GM18511 (cell line): ENCODE data around the gene COP1.
"Not testable (repeated sequence)": the region's sequence is repeated elsewhere in the genome, so short reads cannot be mapped to it uniquely, and the experiment has no call there.

Experiments
- ATAC-seq: cut with Tn5 transposase; IDR thresholded peaks from one replicate; pipeline ENCODE4 v1.9.1; 2021; ENCODE audit warnings: mild to moderate bottlenecking, moderate library complexity; ENCODE audit not compliant: unreplicated experiment

COP1 gene

GRCh38 chr1:176049582-176049981 lies 157.5 kb downstream of the COP1 start:
- no peak for ATAC-seq

DNA sequence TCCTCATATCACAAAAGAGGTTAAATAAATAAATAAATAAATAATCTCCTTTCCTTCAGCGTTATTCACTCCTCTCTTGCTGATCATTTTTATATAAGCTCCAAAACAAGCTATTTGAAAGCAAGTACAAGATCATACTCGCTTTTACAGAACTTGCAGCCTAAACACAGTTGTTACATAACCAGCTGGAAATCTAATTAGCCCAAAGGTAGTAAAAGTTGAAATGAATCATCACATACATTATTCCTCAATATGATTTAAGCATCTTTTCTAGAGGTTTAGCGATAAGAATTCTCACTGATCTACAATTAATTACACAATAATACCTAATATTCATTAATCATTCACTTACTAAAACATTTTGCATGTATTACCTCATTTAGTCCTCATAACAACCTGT lies 160.2 kb downstream of the COP1 start:
- no peak for ATAC-seq

- ATAC-seq: no peak
These were observed 163.5 kb downstream of the COP1 start for GRCh38 chr1:176043537-176043936.

- ATAC-seq: no peak
These were observed 173.2 kb downstream of the COP1 start for GRCh38 chr1:176033881-176034280.

- ATAC-seq: no peak
These were observed 173.6 kb downstream of the COP1 start for GRCh38 chr1:176033474-176033873.

DNA sequence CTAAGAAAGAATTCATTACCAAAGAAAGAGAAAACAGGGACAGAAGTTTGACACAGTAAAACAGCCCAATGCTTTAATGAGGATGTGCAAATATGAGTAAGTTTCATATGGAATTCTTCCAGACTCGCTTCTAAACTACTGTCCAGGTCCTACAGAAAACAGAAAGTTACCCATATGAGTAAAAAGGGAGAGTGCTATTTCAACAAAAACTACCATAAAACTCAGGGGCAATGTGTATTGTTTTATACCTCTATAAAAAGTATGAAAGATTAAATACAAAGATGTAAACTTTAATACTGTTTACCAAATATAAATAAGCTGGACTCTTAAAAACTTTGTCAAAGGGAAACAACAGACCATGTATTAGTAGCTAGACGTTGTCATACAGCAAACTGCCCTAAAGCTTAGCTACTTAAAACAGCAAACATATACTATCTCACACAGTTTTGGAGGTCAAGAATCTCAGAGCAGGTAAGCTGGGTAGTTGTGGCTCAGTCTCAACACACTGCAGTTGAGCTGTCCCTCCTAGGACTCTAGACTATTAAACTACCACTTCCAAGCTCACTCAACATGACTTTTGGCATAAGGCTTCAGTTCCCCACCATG lies 174.9 kb downstream of the COP1 start:
- ATAC-seq: no peak

GRCh38 chr1:176029609-176030008 lies 177.5 kb downstream of the COP1 start:
- no peak for ATAC-seq

DNA sequence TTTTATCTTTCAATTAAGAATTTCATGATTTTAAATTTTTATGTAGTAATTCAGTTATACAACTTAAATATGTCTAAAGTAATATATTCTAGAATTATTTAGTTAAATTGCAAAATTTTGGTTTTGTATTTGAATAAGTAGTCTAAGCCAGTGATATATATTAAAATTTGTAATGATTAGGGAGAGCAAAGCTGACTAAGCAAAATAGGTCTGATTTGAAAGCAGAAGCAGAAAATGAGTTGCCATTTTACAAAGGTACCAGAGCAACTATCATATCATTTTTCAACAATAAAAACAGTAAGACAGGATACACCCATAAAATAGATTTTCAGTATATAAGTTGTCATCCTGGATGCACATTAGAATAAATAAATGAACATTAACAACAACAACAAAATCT lies 177.9 kb downstream of the COP1 start:
- no peak for ATAC-seq

DNA sequence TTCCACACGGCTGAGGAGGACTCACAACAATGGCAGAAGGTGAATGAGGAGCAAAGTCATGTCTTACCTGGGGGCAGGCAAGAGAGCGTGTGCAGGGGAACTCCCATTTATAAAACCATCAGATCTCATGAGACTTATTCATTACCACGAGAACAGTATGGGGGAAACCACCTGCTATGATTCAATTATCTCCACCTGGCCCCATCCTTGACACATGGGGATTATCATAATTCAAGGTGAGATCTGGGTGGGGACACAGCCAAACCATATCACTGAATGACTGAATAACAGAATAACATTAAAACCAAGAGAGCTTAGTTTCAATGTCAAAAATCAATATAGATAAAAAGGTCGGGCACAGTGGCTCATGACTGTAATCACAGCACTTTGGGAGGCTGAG lies 179.2 kb downstream of the COP1 start:
- ATAC-seq: not testable (repeated sequence)

DNA sequence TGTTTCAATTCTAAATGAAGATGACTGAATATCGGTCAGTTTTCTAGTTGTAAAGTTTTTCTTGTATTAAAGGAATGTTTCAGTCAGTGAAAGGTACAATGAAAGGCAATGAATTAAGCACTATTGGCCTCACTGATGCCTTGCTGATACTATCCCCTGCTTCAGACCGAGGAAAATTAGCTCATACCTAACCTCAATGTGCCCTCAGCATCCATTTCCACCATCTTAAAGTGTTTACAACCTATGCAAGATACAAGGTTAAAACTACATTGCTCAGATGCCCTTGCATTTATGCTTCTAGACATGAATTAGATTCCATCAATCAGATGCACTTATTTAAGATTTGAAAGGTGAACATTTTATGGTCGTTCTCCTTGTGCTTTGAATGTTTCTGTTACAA lies 184.5 kb downstream of the COP1 start:
- ATAC-seq: no peak

DNA sequence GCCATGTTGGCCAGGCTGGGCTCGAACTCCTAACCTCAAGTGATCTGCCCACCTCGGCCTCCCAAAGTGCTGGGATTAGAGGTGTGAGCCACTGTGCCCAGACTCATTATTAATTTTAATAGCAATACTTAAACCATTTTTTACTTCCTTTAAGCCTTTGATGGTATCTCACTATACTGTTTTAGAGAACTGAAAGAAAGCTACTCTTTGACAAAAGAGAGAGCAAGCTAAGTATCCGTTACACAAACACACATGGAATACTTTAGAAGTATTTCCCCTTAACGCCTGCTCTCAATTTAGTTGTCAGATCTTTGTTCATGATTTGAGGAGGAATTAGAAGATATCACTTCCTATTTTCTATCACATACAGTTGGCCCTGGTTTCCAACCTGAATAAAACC lies 189.4 kb downstream of the COP1 start:
- ATAC-seq: no peak

GRCh38 chr1:176009951-176010350 lies 197.1 kb downstream of the COP1 start:
- no peak for ATAC-seq

- not testable (repeated sequence) for ATAC-seq
These were observed 199.2 kb downstream of the COP1 start for GRCh38 chr1:176007756-176008389.

DNA sequence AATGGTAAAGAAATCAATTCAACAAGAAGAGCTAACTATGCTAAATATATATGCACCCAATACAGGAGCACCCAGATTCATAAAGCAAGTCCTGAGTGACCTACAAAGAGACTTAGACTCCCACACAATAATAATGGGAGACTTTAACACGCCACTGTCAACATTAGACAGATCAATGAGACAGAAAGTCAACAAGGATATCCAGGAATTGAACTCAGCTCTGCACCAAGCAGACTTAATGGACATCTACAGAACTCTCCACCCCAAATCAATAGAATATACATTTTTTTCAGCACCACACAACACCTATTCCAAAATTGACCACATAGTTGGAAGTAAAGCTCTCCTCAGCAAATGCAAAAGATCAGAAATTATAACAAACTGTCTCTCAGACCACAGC lies 212.4 kb downstream of the COP1 start:
- ATAC-seq: not testable (repeated sequence)

GRCh38 chr1:175992825-175993224 lies 214.3 kb downstream of the COP1 start:
- ATAC-seq: not testable (repeated sequence)

DNA sequence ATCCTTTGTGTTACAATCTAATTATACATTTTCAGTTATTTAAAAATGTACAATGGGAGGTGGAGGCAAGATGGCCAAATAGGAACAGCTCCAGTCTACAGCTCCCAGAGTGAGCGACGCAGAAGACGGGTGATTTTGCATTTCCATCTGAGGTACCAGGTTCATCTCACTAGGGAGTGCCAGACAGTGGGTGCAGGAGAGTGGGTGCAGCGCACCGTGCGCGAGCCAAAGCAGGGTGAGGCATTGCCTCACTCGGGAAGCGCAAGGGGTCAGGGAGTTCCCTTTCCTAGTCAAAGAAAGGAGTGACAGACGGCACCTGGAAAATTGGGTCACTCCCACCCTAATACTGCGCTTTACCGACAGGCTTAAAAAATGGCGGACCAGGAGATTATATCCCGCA lies 214.9 kb downstream of the COP1 start:
- ATAC-seq: not testable (repeated sequence)

- ATAC-seq: no peak
These were observed 222.3 kb downstream of the COP1 start for GRCh38 chr1:175984813-175985212.

DNA sequence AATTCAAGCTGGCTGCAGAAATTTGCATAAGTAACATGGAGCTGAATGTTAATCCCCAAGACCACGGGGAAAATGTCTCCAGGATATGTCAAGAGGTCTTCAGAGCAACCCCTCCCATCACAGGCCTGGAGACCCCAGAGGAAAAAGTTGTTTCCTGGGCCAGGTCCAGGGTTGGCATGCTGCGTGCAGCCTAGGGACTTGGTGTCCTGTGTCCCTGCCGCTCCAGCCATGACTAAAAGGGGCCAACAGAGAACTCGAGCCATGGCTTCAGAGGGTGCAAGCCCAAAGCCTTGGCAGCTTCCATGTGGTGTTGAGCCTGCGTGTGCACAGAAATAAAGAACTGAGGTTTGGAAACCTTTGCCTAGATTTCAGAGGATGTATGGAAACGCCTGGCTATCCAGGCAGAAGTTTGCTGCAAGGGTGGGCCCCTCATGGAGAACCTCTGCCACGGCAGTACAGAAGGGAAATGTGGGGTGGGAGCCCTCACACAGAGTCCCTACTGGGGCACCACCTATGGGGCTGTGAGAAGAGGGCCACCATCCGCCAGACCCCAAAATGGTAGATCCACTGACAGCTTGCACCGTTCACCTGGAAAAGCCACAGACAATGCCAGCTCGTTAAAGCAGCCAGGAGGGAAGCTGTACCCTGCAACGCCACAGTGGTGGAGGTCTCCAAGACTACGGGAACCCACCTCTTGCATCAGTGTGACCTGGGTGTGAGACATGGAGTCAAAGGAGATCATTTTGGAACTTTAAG lies 222.9 kb downstream of the COP1 start:
- ATAC-seq: no peak

DNA sequence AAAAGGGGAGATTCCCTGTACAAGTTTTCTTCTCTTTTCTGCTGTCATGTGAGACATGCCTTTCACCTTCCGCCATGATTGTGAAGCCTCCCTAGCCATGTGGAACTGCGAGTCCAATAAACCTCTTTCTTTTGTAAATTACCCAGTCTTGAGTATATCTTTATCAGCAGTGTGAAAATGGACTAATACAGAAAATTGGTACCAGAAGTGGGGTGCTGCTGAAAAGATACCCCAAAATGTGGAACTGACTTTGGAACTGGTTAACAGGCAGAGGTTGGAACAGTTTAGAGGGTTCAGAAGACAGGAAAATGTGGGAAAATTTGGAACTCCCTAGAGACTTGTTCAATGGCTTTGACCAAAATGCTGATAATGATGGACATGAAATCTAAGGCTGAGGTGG lies 223.7 kb downstream of the COP1 start:
- ATAC-seq: not testable (repeated sequence)

DNA sequence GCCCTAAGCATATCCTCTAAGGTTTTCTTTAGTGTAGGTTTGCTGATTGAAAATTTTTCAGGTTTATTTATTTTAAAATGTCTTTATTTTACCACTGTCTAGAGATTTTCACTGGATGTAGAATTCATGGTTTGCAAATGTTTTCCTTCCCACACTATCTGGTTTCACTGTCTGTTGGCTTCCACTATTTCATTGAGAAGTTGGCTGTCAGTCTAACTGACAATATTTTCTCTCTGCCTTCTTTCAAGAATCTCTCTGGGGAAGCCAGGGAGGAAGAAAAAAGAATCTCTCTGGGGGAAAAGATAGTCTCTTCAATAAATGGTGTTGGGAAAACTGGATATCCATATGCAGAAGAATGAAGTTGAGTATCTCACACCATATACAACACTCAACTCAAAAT lies 226.0 kb downstream of the COP1 start:
- no peak for ATAC-seq

DNA sequence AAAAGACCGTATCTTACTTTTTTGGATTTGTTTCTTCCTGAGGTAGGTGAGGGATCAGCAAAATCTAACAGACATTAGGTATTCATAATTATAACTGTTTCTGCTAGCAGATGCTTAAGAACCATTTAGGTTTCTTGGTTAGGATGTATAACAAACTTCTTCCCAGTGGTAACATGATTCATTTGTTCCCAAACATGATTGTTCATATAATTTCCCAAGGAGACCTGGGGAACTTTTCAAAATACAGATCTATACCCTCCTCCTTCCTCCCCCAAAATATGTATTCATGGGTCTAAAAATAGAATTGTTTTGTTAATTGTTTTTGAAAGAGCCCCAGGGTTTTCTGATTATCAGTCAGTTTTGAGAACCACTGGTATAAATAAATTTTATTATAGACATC lies 228.2 kb downstream of the COP1 start:
- no peak for ATAC-seq

DNA sequence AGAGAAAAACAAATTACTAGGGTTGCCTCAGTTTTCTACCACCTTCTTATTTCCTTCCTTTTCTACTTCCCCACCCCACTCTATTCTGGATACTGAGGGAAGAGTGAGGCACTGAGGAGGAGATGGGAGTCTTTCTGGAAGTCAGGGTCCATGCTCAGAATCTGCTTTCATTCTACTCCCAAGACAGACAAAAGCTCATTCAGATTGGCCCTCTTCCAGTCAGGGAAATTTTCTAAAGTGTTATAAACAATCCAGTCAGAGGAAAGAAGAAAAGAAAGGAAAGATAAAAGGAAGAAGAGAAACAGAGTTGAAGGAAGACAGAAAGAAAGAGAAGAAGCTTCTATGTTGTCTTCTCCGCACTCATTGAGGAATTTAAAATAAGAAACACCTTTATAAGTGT lies 228.6 kb downstream of the COP1 start:
- ATAC-seq: no peak
